Measurements from ENCODE around the gene TYK2. TPM values are rescaled to one million over a fixed set of nuclear protein-coding genes. Genes with fewer than 3 reads are reported as not detected.

Gene TYK2
- total RNA-seq, 1 donor from 2014 or later = 131 TPM

GRCh38 chr19:10398819-10399218 is 18.4 kb upstream of the TYK2 start:
- peaks cover 14% of the 10 kb centered on the region for H3K4me1 Mint-ChIP-seq (ENCODE audit: unreplicated experiment)
- no peak for TF ChIP-seq CTCF (conservative IDR thresholded peaks at IDR 0.05)
- no peak overlapping the region for H3K27ac Mint-ChIP-seq
- H3K4me3 Mint-ChIP-seq = no peak overlapping the region
- H3K9me3 Mint-ChIP-seq = no peaks in the 10 kb centered on the region
- no peak for DNase-seq (ENCODE audit: extremely low spot score, unreplicated experiment)
- H3K27me3 Mint-ChIP-seq = no peaks in the 10 kb centered on the region
- no peaks in the 10 kb centered on the region for H3K36me3 Mint-ChIP-seq

GRCh38 chr19:10395917-10396316 is 15.5 kb upstream of the TYK2 start:
- peaks cover 1% of the 10 kb centered on the region for H3K36me3 Mint-ChIP-seq
- H3K9me3 Mint-ChIP-seq = no peaks in the 10 kb centered on the region
- no peaks in the 10 kb centered on the region for H3K27me3 Mint-ChIP-seq
- H3K27ac Mint-ChIP-seq = no peak overlapping the region
- H3K4me1 Mint-ChIP-seq (ENCODE audit: unreplicated experiment) = peaks cover under 1% of the 10 kb centered on the region
- no peak overlapping the region for H3K4me3 Mint-ChIP-seq
- no peak for TF ChIP-seq CTCF (conservative IDR thresholded peaks at IDR 0.05)
- no peak for DNase-seq (ENCODE audit: extremely low spot score, unreplicated experiment)

GRCh38 chr19:10395436-10395835 is 15.1 kb upstream of the TYK2 start:
- DNase-seq (ENCODE audit: extremely low spot score, unreplicated experiment) = no peak
- no peaks in the 10 kb centered on the region for H3K9me3 Mint-ChIP-seq
- TF ChIP-seq CTCF (conservative IDR thresholded peaks at IDR 0.05) = no peak
- no peaks in the 10 kb centered on the region for H3K4me1 Mint-ChIP-seq (ENCODE audit: unreplicated experiment)
- H3K4me3 Mint-ChIP-seq = no peak overlapping the region
- no peak overlapping the region for H3K27ac Mint-ChIP-seq
- H3K27me3 Mint-ChIP-seq = no peaks in the 10 kb centered on the region
- peaks cover 5% of the 10 kb centered on the region for H3K36me3 Mint-ChIP-seq

GRCh38 chr19:10395003-10395402 is 14.6 kb upstream of the TYK2 start:
- no peak for TF ChIP-seq CTCF (conservative IDR thresholded peaks at IDR 0.05)
- no peak overlapping the region for H3K4me3 Mint-ChIP-seq
- DNase-seq (ENCODE audit: extremely low spot score, unreplicated experiment) = no peak
- peaks cover 5% of the 10 kb centered on the region for H3K36me3 Mint-ChIP-seq
- H3K9me3 Mint-ChIP-seq = no peaks in the 10 kb centered on the region
- H3K27ac Mint-ChIP-seq = no peak overlapping the region
- no peaks in the 10 kb centered on the region for H3K27me3 Mint-ChIP-seq
- H3K4me1 Mint-ChIP-seq (ENCODE audit: unreplicated experiment) = no peaks in the 10 kb centered on the region

- Mint-ChIP-seq H3K27me3 (no peaks in the 10 kb centered on the region), H3K4me1 (ENCODE audit: unreplicated experiment) (peaks cover 5% of the 10 kb centered on the region), H3K27ac (no peak overlapping the region), H3K36me3 (peaks cover 5% of the 10 kb centered on the region), H3K4me3 (no peak overlapping the region), H3K9me3 (no peaks in the 10 kb centered on the region)
- no peak for DNase-seq (ENCODE audit: extremely low spot score, unreplicated experiment)
- no peak for TF ChIP-seq CTCF (conservative IDR thresholded peaks at IDR 0.05)
Observed at GRCh38 chr19:10393137-10393536, 12.8 kb upstream of the TYK2 start.

GRCh38 chr19:10392120-10392519 is 11.7 kb upstream of the TYK2 start:
- no peak overlapping the region for H3K4me3 Mint-ChIP-seq
- H3K36me3 Mint-ChIP-seq = peaks cover 5% of the 10 kb centered on the region
- no peaks in the 10 kb centered on the region for H3K27me3 Mint-ChIP-seq
- peaks cover 5% of the 10 kb centered on the region for H3K4me1 Mint-ChIP-seq (ENCODE audit: unreplicated experiment)
- H3K27ac Mint-ChIP-seq = no peak overlapping the region
- DNase-seq (ENCODE audit: extremely low spot score, unreplicated experiment) = no peak
- no peak for TF ChIP-seq CTCF (conservative IDR thresholded peaks at IDR 0.05)
- H3K9me3 Mint-ChIP-seq = no peaks in the 10 kb centered on the region

Data from type B pancreatic cell (in vitro differentiated cells).